Liver (tissue), 9 donors: ENCODE results near the gene VIM. TPM values are rescaled to one million over a fixed set of nuclear protein-coding genes. Genes with fewer than 3 reads are reported as not detected.
"Not testable (repeated sequence)": the region's sequence is repeated elsewhere in the genome, so short reads cannot be mapped to it uniquely, and the experiment has no call there.

Experiments
- DNase-seq: peaks from one replicate; pipeline ENCODE4 v3.0.0-alpha.2; 2017; ENCODE audit warnings: low spot score
- H3K27ac ChIP-seq, 2 donors: one replicate each; pipeline ENCODE4 v1.7.0; 2013; ENCODE audit warnings: inconsistent platforms in 2 of 2, low read length in 2 of 2, control low read depth in 1 of 2, low read depth in 1 of 2, mild to moderate bottlenecking in 1 of 2
- H3K27me3 ChIP-seq, 4 donors: one replicate each; pipeline versions ENCODE4 v1.6.1 to v1.7.0; 2013; ENCODE audit warnings: low read length in 3 of 4, inconsistent platforms in 1 of 4, mild to moderate bottlenecking in 1 of 4, moderate library complexity in 1 of 4; ENCODE audit not compliant: control insufficient read depth in 4 of 4, insufficient read depth in 4 of 4
- H3K36me3 ChIP-seq, 4 donors: one replicate each; pipeline versions ENCODE4 v1.6.1 to v1.7.0; 2013; ENCODE audit warnings: low read length in 3 of 4, mild to moderate bottlenecking in 3 of 4, low read depth in 1 of 4, moderate library complexity in 1 of 4; ENCODE audit not compliant: control insufficient read depth in 4 of 4, insufficient read depth in 3 of 4
- H3K4me1 ChIP-seq, 4 donors: one replicate each; pipeline versions ENCODE4 v1.6.1 to v1.7.0; 2013; ENCODE audit warnings: low read length in 3 of 4, mild to moderate bottlenecking in 3 of 4, moderate library complexity in 1 of 4; ENCODE audit not compliant: control insufficient read depth in 4 of 4, insufficient read depth in 4 of 4
- H3K4me3 ChIP-seq, 3 donors: one replicate each; pipeline versions ENCODE4 v1.6.1 to v1.7.0; 2013; ENCODE audit warnings: low read length in 3 of 3, control low read depth in 1 of 3, low read depth in 1 of 3, mild to moderate bottlenecking in 1 of 3
- H3K9ac ChIP-seq, 2 donors: one replicate each; pipeline ENCODE4 v1.7.0; 2013; ENCODE audit warnings: low read length in 2 of 2, mild to moderate bottlenecking in 2 of 2, moderate library complexity in 2 of 2, control low read depth in 1 of 2, low read depth in 1 of 2
- H3K9me3 ChIP-seq, 4 donors: one replicate each; pipeline versions ENCODE4 v1.6.1 to v1.7.0; 2013; ENCODE audit warnings: low read length in 3 of 4; ENCODE audit not compliant: control insufficient read depth in 4 of 4
- ATF3 ChIP-seq: IDR thresholded peaks from 2 replicates; pipeline ENCODE4 v1.6.1; 2016; ENCODE audit warnings: antibody characterized with exemption
- CTCF ChIP-seq: fragments of 150-350 bp; IDR thresholded peaks from 2 replicates; pipeline ENCODE4 v1.5.1; 2017; ENCODE audit warnings: improper control_type of control experiment, low read depth, low read length; ENCODE audit not compliant: missing input control
- EGR1 ChIP-seq, 2 donors: IDR thresholded peaks; 2 replicates each; pipeline ENCODE4 v1.6.1; 2016 to 2018; ENCODE audit warnings: antibody characterized with exemption in 2 of 2, low read depth in 2 of 2
- FOXA1 ChIP-seq: IDR thresholded peaks from 2 replicates; pipeline ENCODE4 v1.6.1; 2016; ENCODE audit warnings: antibody characterized with exemption
- FOXA2 ChIP-seq: IDR thresholded peaks from 2 replicates; pipeline ENCODE4 v1.6.1; 2016; ENCODE audit warnings: antibody characterized with exemption
- GABPA ChIP-seq, 2 donors: IDR thresholded peaks in 1 of 2; conservative IDR thresholded peaks in 1 of 2; 2 replicates each; pipeline ENCODE4 v1.6.1; 2016; ENCODE audit warnings: antibody characterized with exemption in 2 of 2, mild to moderate bottlenecking in 1 of 2, moderate library complexity in 1 of 2
- HNF4A ChIP-seq, 2 donors: conservative IDR thresholded peaks; 2 replicates each; pipeline ENCODE4 v1.6.1; 2016; ENCODE audit warnings: antibody characterized with exemption in 2 of 2, mild to moderate bottlenecking in 2 of 2
- HNF4G ChIP-seq: IDR thresholded peaks from 2 replicates; pipeline ENCODE4 v1.6.1; 2016; ENCODE audit warnings: antibody characterized with exemption
- JUND ChIP-seq, 2 donors: IDR thresholded peaks; 2 replicates each; pipeline ENCODE4 v1.6.1; 2016; ENCODE audit warnings: antibody characterized with exemption in 2 of 2
- NR2F2 ChIP-seq: IDR thresholded peaks from 2 replicates; pipeline ENCODE4 v1.6.1; 2016; ENCODE audit warnings: antibody characterized with exemption
- RAD21 ChIP-seq, 2 donors: IDR thresholded peaks; 2 replicates each; pipeline ENCODE4 v1.6.1; 2016; ENCODE audit warnings: antibody characterized with exemption in 2 of 2, mild to moderate bottlenecking in 2 of 2
- REST ChIP-seq: IDR thresholded peaks from 2 replicates; pipeline ENCODE4 v1.6.1; 2016; ENCODE audit warnings: antibody characterized with exemption, mild to moderate bottlenecking
- RXRA ChIP-seq, 2 donors: IDR thresholded peaks; 2 replicates each; pipeline ENCODE4 v1.6.1; 2017 to 2018; ENCODE audit warnings: antibody characterized with exemption in 2 of 2, mild to moderate bottlenecking in 1 of 2
- SP1 ChIP-seq: IDR thresholded peaks from 2 replicates; pipeline ENCODE4 v1.6.1; 2018; ENCODE audit warnings: antibody characterized with exemption, mild to moderate bottlenecking
- TAF1 ChIP-seq: conservative IDR thresholded peaks from 2 replicates; pipeline ENCODE4 v1.6.1; 2016; ENCODE audit warnings: antibody characterized with exemption, mild to moderate bottlenecking
- YY1 ChIP-seq: IDR thresholded peaks from 2 replicates; pipeline ENCODE4 v1.6.1; 2016; ENCODE audit warnings: antibody characterized with exemption, mild to moderate bottlenecking
- ZBTB33 ChIP-seq: IDR thresholded peaks from 2 replicates; pipeline ENCODE4 v1.6.1; 2016; ENCODE audit warnings: antibody characterized with exemption
- WGBS: extraction: QIAGEN DNeasy Blood & Tissue Kit; methylation state at CpG from one replicate; pipeline ENCODE4 v1.1.7; 2013; 5-methylcytosine and 5-hydroxymethylcytosine counted together
- polyA plus RNA-seq, 2 donors: library from polyadenylated mRNA; stranded (reverse) in 1 of 2; unstranded in 1 of 2; fragments of 200-250 nt in 1 of 2; fragments of >200 nt in 1 of 2; fragmentation: Nextera tagmentation in 1 of 2; extraction: Ambion mirVana in 1 of 2; gene quantifications; one replicate each; pipeline versions ENCODE4 v1.2.1 to v1.2.3, GENCODE V29; 2013 to 2015
- total RNA-seq, 2 donors: library from RNA; depleted of rRNA; stranded (reverse); fragments of >200 nt; gene quantifications; one replicate each; pipeline ENCODE4 v1.2.3, GENCODE V29; 2014
- TF ChIP-seq, protein P1 (sequence below): IDR thresholded peaks from 2 replicates; pipeline ENCODE4 v1.6.1; 2016; ENCODE audit warnings: antibody characterized with exemption
- donor health status: healthy.
- donor health status: healthy.
- donor health status: healthy.
- donor health status: healthy.
- donor health status: healthy.

VIM gene
- total and polyA plus RNA-seq, 4 donors, result 42.5 to 212 (median 100) TPM

DNA sequence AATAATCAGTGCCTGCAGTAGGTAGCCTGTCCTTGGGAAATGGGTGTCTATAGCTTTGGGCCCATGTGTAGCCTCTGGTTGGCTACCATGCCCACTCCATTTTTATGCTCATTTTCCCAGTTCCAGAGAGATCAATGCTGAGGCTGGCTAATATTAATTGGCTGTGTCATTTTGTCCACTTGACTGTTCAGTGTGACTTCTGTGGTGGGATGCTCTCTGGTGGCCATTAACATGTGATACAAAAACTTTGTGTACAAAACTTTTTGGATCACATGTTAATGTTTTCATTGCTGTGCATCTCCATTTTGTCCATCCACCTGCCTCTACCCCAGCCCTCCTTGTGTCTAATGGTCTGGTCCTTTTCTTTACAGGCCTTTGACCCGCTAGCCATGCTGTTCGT lies 22.7 kb downstream of the VIM start:
- no peak for TF ChIP-seq NR2F2
- TF ChIP-seq ZBTB33, result no peak
- TF ChIP-seq RAD21 (IDR thresholded peaks at IDR 0.05), result peak in 1 of 2 donors; percentile 58
- TF ChIP-seq FOXA1, result no peak
- H3K27me3 ChIP-seq, result no peaks in the 10 kb centered on the region
- H3K4me1 ChIP-seq, result no peaks in the 10 kb centered on the region
- H3K36me3 ChIP-seq, result no peaks in the 10 kb centered on the region
- 92% methylated on average over 2 of the region's 2 CpGs for WGBS
- no peak for DNase-seq
- H3K4me3 ChIP-seq, result no peak overlapping the region
- peaks cover 0 to 2% (median 0%) of the 10 kb centered on the region in 4 donors for H3K9me3 ChIP-seq
- no peak overlapping the region for H3K27ac ChIP-seq
- H3K9ac ChIP-seq, result no peak overlapping the region

DNA sequence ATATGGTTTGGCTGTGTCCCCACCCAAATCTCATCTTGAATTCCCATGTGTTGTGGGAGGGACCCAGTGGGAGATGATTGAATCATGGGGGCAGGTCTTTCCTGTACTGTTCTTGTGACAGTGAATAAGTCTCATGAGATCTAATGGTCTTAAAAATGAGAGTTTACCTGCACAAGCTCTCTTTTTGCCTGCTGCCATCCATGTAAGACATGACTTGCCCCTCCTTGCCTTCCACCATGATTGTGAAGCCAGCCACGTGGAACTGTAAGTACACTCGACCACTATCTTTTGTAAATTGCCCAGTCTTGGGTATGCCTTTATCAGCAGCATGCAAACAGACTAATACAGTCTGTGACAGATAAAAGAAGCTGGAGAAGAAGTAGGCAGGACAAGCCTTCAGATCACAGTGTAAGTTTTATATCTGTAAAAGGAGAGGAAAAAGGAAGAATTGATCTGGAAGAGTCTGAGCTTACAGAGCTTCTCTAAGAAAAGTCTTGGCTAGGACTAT lies 26.6 kb downstream of the VIM start:
- 67% methylated on average over 2 of the region's 2 CpGs for WGBS
- not testable (repeated sequence) for H3K4me1 ChIP-seq, H3K27ac ChIP-seq, H3K9ac ChIP-seq, H3K9me3 ChIP-seq, H3K36me3 ChIP-seq, H3K4me3 ChIP-seq, H3K27me3 ChIP-seq, DNase-seq

DNA sequence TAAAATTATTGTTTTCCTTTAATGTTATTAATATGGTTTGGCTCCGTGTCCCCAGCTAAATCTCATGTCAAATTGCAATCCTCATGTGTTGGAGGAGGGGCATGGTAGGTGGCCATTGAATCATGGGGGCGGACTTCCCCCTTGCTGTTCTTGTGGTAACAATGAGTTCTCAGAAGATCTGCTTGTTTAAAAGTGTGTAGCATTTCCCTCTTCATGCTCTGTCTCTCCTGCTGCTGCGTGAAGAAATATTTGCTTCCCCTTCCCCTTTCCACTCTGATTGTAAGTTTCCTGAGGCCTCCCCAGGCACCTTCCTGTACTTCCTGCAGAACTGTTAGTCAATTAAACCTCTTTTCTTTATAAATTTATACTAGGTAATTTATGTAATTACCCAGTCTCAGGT lies 27.5 kb downstream of the VIM start:
- H3K36me3 ChIP-seq, result no peaks in the 10 kb centered on the region
- TF ChIP-seq TAF1, result no peak
- TF ChIP-seq ATF3, result no peak
- TF ChIP-seq RXRA (IDR thresholded peaks at IDR 0.05), result no peak
- TF ChIP-seq HNF4G, result no peak
- TF ChIP-seq REST, result no peak
- TF ChIP-seq YY1, result no peak
- TF ChIP-seq CTCF, result no peak
- TF ChIP-seq EGR1 (IDR thresholded peaks at IDR 0.05; ENCODE audit: low read depth in 2 of 2), result no peak
- no peak for TF ChIP-seq GABPA (IDR thresholded peaks at IDR 0.05 in 1 of 2, conservative IDR thresholded peaks at IDR 0.05 in 1 of 2)
- no peak for TF ChIP-seq ZBTB33
- TF ChIP-seq FOXA1, result no peak
- TF ChIP-seq JUND (IDR thresholded peaks at IDR 0.05), result no peak
- TF ChIP-seq NR2F2, result no peak
- TF ChIP-seq RAD21 (IDR thresholded peaks at IDR 0.05), result no peak
- no peak for TF ChIP-seq FOXA2
- no peak for TF ChIP-seq HNF4A (conservative IDR thresholded peaks at IDR 0.05)
- no peak for TF ChIP-seq SP1
- TF ChIP-seq, protein P1, sequence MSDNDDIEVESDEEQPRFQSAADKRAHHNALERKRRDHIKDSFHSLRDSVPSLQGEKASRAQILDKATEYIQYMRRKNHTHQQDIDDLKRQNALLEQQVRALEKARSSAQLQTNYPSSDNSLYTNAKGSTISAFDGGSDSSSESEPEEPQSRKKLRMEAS, result no peak
- H3K27me3 ChIP-seq, result no peaks in the 10 kb centered on the region
- no peak overlapping the region for H3K4me3 ChIP-seq
- no peaks in the 10 kb centered on the region for H3K9me3 ChIP-seq
- H3K27ac ChIP-seq, result no peak overlapping the region
- no peak overlapping the region for H3K9ac ChIP-seq
- H3K4me1 ChIP-seq, result no peaks in the 10 kb centered on the region
- 58% methylated on average over 3 of the region's 3 CpGs for WGBS
- no peak for DNase-seq
